Measurements from ENCODE around the gene ALKBH1. TPM values are rescaled to one million over a fixed set of nuclear protein-coding genes. Genes with fewer than 3 reads are reported as not detected.

ALKBH1 gene
- total and polyA plus RNA-seq, 2 donors (not counting 1 experiment from before 2014, with no cell fraction given): 8.8 to 21.8 TPM

DNA sequence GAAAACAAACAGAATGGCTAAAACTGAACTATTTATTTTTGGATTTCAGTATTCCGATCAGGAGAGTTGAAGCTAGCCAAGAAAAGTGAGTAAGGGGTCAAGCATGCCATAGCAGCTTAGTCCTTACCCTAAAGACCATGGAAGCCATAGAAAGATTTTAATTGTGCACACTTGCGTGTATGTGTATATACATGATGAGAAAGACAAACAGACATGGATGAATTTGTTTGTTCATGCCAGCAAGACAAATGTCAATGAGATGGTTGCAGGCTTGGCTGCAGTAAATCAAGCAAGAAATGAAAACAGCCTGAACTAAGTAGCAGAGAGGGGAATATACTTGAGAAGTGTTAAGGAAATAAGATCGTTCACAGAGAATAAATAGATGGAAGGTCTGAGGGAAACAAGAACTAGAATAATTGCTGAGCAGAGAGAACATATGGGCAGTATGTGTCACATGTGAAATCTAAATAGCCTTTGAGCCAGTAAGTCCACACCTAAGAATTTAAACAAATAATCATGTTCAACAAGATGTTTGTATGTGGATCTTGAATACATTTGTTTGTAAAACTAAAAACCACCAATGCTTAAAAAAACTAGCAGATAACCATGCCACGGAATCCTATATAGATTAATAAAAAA is 38.4 kb upstream of the ALKBH1 start:
- CTCF ChIA-PET: no interaction called here
- H3K27me3 ChIP-seq (replicated peaks in 1 of 4; ENCODE audit: control extremely low read depth in 1 of 4, control insufficient read depth in 3 of 4, insufficient read depth in 4 of 4, low read length in 3 of 4): no peaks in the 10 kb centered on the region
- intact Hi-C loops (cut with micrococcal nuclease): no loop called here
- Mint-ChIP-seq H3K9me3 (ENCODE audit: insufficient read depth) (no peaks in the 10 kb centered on the region), H3K4me1 (peaks cover 2% of the 10 kb centered on the region), H3K4me3 (no peak overlapping the region), H3K27ac (no peak overlapping the region), H3K27me3 (no peaks in the 10 kb centered on the region)
- no peak overlapping the region for H2AFZ ChIP-seq (ENCODE audit: insufficient read depth, low read depth, low read length, poor library complexity, severe bottlenecking)
- WGBS (ENCODE audit: insufficient coverage): 100% methylated on average over 1 of the region's 4 CpGs
- H3K9ac ChIP-seq (ENCODE audit: low read length): no peak overlapping the region
- peaks cover 69% of the 10 kb centered on the region for H3K79me2 ChIP-seq (ENCODE audit: control insufficient read depth, insufficient read depth, low read length)
- no peak overlapping the region for H3K4me2 ChIP-seq (replicated peaks; ENCODE audit: low read depth, low read length, poor library complexity, severe bottlenecking)
- peaks cover 51% of the 10 kb centered on the region for H4K20me1 ChIP-seq (ENCODE audit: control insufficient read depth, insufficient read depth, low read length, poor library complexity, severe bottlenecking)
- no peaks in the 10 kb centered on the region for H3K9me3 ChIP-seq (ENCODE audit: control extremely low read depth in 1 of 3, control insufficient read depth in 2 of 3, insufficient read depth in 1 of 3, low read length in 2 of 3)
- DNase-seq (no peak), ATAC-seq (ENCODE audit: low read depth) (no peak)
- TF ChIP-seq, protein P1, sequence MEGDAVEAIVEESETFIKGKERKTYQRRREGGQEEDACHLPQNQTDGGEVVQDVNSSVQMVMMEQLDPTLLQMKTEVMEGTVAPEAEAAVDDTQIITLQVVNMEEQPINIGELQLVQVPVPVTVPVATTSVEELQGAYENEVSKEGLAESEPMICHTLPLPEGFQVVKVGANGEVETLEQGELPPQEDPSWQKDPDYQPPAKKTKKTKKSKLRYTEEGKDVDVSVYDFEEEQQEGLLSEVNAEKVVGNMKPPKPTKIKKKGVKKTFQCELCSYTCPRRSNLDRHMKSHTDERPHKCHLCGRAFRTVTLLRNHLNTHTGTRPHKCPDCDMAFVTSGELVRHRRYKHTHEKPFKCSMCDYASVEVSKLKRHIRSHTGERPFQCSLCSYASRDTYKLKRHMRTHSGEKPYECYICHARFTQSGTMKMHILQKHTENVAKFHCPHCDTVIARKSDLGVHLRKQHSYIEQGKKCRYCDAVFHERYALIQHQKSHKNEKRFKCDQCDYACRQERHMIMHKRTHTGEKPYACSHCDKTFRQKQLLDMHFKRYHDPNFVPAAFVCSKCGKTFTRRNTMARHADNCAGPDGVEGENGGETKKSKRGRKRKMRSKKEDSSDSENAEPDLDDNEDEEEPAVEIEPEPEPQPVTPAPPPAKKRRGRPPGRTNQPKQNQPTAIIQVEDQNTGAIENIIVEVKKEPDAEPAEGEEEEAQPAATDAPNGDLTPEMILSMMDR (IDR thresholded peaks at IDR 0.05): no peak
- no peak for TF ChIP-seq EZH2 (IDR thresholded peaks at IDR 0.05; ENCODE audit: borderline replicate concordance, insufficient read depth, low read depth, low read length, poor library complexity, severe bottlenecking)
- H3K4me3 ChIP-seq (ENCODE audit: control extremely low read depth in 1 of 5, extremely low read depth in 1 of 5, insufficient read depth in 1 of 5, low read depth in 2 of 5, low read length in 4 of 5): no peak overlapping the region
- POLR2A ChIA-PET: no interaction called here
- H3K4me1 ChIP-seq (ENCODE audit: control insufficient read depth in 2 of 2, insufficient read depth in 2 of 2, low read length in 2 of 2): no peaks in the 10 kb centered on the region
- H3K27ac ChIP-seq (ENCODE audit: low read length in 2 of 2): no peak overlapping the region
- H3K36me3 ChIP-seq (replicated peaks in 1 of 2; ENCODE audit: control extremely low read depth in 1 of 2, control insufficient read depth in 1 of 2, extremely low read depth in 1 of 2, insufficient read depth in 2 of 2, low read length in 1 of 2): peaks cover 24 to 59% of the 10 kb centered on the region in 2 experiments

DNA sequence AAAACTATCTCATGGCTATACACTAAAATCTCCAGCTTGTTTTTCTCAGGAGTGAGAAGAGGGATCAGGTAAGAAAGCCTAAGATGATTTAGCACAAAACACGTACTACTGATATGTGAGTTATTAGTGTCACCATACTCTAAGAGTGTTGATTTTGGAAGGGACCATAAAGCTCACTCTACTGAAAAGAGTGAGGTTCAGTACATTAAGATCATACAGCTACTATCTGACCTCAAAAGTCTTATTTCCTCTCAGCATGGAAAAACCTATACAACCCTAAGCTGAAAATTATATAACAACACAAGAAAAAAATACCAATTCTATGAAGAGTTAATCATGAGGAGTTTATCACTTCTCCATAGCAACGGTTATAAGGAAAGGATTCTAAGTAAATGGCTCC is 33.6 kb upstream of the ALKBH1 start:
- Mint-ChIP-seq H3K27ac (no peak overlapping the region), H3K4me3 (no peak overlapping the region), H3K4me1 (peaks cover 2% of the 10 kb centered on the region), H3K27me3 (no peaks in the 10 kb centered on the region), H3K9me3 (ENCODE audit: insufficient read depth) (no peaks in the 10 kb centered on the region)
- H3K9me3 ChIP-seq (ENCODE audit: control extremely low read depth in 1 of 3, control insufficient read depth in 2 of 3, insufficient read depth in 1 of 3, low read length in 2 of 3): no peaks in the 10 kb centered on the region
- no peak for DNase-seq
- ChIA-PET POLR2A (no interaction called here), CTCF (no interaction called here)
- H3K4me1 ChIP-seq (ENCODE audit: control insufficient read depth in 2 of 2, insufficient read depth in 2 of 2, low read length in 2 of 2): no peaks in the 10 kb centered on the region
- no peak for ATAC-seq (ENCODE audit: low read depth)
- H4K20me1 ChIP-seq (ENCODE audit: control insufficient read depth, insufficient read depth, low read length, poor library complexity, severe bottlenecking): peaks cover 42% of the 10 kb centered on the region
- H3K27me3 ChIP-seq (replicated peaks in 1 of 4; ENCODE audit: control extremely low read depth in 1 of 4, control insufficient read depth in 3 of 4, insufficient read depth in 4 of 4, low read length in 3 of 4): no peaks in the 10 kb centered on the region
- WGBS (ENCODE audit: insufficient coverage): no CpG with 5 or more reads among the region's 2 CpGs
- intact Hi-C loops (cut with micrococcal nuclease): no loop called here
- H3K36me3 ChIP-seq (replicated peaks in 1 of 2; ENCODE audit: control extremely low read depth in 1 of 2, control insufficient read depth in 1 of 2, extremely low read depth in 1 of 2, insufficient read depth in 2 of 2, low read length in 1 of 2): peaks cover 10 to 60% of the 10 kb centered on the region in 2 experiments
- no peak for TF ChIP-seq EZH2 (IDR thresholded peaks at IDR 0.05; ENCODE audit: borderline replicate concordance, insufficient read depth, low read depth, low read length, poor library complexity, severe bottlenecking)
- TF ChIP-seq, protein P1 (IDR thresholded peaks at IDR 0.05): no peak
- H3K4me3 ChIP-seq (ENCODE audit: control extremely low read depth in 1 of 5, extremely low read depth in 1 of 5, insufficient read depth in 1 of 5, low read depth in 2 of 5, low read length in 4 of 5): no peak overlapping the region
- H3K27ac ChIP-seq (ENCODE audit: low read length in 2 of 2): no peak overlapping the region
- peaks cover 61% of the 10 kb centered on the region for H3K79me2 ChIP-seq (ENCODE audit: control insufficient read depth, insufficient read depth, low read length)
- H3K4me2 ChIP-seq (replicated peaks; ENCODE audit: low read depth, low read length, poor library complexity, severe bottlenecking): no peak overlapping the region
- no peak overlapping the region for H2AFZ ChIP-seq (ENCODE audit: insufficient read depth, low read depth, low read length, poor library complexity, severe bottlenecking)
- no peak overlapping the region for H3K9ac ChIP-seq (ENCODE audit: low read length)
